Amniotic stem cell (primary cell): ENCODE results near the gene MYO6.
"Not testable (repeated sequence)": the region's sequence is repeated elsewhere in the genome, so short reads cannot be mapped to it uniquely, and the experiment has no call there.

ENCODE experiments used
- DNase-seq: peaks from one replicate; lab custom pipeline; 2025; lab: John Stamatoyannopoulos, UW

MYO6 gene

DNA sequence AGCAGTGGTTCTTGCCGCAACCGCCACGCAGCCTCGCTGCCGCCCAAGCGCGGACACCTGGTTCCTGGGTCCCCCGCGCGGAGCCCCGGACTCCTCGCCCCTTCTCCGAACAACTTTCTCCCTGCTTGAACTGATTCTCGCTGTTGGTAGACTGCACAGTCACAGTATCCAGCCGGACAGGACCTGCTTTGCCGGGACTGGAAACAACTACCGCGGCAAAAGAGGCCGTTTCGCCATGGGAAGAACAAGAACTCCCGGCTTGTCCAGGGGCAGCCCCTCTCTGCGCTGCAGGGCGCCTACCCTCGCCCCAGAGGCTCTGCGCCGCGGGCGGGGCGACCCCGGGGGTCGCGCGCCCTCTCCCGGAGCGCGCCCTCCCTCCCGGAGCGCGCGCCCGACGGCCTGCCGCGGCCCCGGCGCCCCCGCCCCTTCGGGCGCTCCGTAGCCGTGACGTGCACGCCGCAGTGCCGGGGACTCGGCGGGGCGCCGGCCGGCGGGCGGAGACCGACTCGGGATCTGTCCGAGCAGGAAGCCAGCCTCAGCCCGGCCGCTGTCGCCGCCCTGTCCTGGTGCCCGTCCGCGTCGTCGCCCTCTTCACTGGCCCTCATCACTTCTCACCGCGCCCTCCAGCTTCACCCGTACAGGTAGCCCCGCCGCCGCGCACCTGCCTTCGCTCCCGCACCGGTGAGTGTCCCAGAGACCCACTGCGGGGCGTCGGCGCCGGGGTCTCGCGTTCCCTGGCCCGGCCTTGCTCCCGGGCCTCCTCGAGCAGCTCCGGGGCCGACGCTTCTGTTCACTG lies at the start of gene MYO6:
MYO6 (plus strand) TSS at position 497 of the 796 bp plus-strand sequence. CDS start 68,309 bp downstream, outside the sequence.
- DNase-seq = no peak

DNA sequence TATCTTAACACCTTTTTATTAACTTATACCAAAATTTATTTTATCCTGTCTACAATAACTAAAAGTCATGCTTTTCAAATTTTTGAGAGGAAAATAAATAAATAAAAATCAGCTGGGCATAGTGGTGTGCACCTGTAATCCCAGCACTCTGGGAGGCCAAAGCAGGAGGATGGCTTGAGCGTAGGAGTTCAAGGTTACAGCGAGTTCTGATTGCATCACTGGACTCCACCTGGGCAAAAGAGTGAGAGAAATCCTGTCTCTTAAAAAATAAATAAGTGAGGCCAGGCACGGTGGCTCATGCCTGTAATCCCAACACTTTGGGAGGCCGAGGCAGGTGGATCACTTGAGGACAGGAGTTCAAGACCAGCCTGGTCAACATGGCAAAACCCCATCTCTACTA lies 40.7 kb upstream of the MYO6 start:
- DNase-seq = not testable (repeated sequence)

DNA sequence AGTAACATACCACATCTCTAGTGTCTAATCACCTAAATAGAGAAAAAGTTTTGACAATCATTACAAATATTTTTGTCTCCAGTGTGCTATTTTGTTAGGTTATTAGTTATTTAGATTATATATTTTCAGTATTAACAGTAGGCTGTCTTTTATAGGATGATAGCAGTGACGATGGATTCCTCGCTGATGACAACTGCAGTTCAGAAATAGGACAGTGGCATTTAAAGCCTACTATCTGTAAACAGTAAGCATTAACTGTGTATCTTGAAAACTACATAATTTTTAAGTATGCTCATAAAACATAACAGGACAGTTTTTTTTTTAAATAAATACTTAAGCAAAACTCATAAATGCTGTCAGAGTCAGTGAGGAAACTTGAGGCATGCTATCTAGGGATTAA lies 37.9 kb upstream of the MYO6 start:
- DNase-seq = no peak

DNA sequence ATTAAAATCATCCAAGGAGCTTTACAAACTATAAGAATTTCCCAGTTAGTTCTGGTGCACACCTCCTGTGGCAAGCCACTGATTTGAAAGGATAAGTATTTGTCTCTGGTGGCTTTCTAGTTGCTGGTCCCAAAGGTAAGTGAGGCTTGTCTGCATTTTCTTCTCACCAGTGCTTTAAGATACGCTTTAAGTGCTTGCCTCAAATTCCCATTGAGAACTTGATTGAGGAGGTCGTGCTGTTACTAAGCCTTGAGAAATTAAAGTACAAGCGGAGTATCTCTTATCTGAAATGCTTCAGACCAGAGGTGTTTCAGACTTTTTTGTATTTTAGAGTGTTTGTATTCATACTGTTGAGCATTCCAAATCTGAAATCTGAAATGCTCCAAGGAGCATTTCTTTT lies 29.9 kb upstream of the MYO6 start:
- DNase-seq = no peak

DNA sequence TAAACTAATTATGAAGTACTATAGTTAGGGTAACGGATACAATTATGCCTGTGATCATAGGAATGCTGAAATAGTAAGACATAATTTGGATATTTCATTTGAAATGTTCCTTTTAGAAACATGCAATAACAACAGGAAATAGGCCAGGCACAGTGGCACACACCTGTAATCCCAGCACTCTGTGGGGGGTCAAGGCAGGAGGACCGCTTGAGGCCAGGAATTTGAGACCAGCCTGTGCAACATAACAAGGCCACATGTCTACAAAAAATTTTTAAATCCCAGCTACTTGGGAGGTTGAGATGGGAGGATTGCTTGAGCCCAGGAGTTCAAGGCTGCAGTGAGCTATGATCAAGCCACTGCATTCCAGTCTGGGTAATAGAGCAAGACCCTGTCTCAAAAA lies 25.7 kb upstream of the MYO6 start:
- DNase-seq = no peak

DNA sequence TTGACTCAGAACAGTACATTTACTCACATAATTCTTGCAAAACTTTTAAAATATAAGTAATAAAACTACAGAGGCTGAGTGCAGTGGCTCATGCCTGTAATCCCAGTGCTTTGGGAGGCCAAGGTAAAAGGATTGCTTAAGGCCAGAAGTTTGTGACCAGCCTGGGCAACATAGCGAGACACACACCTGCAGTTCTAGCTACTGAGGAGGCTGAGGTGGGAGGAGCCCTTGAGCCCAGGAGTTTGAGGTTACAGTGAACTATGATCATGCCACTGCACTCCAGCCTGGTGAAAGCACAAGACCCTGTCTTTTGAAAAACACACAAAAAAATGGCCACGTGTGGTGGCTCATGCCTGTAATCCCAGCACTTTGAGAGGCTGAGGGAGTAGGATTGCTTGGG lies 21.8 kb upstream of the MYO6 start:
- DNase-seq = no peak

GRCh38 chr6:75731029-75731428 lies 18.0 kb upstream of the MYO6 start:
- not testable (repeated sequence) for DNase-seq

DNA sequence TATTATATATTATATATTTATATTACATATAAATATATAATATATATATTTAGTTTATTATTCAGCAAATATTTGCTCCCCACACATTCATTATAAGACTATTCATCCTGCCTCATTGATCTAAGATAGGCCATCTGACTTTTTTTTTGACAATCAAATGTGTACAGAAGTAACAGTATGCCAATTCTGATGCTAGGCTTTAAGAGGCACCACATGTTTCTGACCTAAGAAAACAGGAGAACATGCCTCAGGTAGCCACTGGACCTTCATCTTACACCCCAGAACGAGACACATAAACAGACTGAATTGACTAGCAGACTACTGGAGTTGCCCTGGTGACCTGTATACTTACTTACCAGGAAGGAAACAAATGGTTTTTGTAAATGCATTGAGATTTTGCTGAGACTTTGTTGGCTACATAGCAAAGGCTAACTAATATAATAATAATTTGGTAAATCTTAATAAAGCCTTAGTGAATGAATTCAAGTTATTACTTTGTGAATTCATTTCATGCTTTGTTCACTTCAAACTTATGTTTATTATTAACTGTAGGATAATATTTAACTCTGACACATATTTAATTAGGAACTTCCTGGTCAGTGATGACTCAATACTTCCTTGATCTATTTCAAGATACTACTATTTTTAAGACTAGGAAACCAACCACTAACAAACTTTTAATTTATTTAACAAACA lies 13.4 kb upstream of the MYO6 start:
- DNase-seq = no peak

DNA sequence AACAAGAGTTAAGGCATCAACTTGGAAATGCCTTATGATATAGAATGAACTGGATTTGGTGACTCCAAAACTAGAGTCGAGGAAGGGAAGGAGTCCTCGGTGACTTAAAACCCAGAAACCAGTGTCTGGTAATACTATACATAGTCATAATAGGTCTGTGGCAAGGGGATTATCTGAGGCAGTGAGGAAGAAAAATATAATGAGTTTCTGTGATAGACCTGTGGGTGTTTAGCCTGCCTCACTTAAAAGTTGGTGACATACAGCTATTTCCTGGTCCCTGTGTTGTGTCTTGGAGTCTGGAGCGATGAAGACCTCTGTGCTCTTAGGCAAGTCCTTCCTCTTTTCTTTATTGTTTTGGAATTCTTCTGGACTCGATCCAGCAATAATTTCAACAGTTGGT lies 5.1 kb upstream of the MYO6 start:
- no peak for DNase-seq

- no peak for DNase-seq
Measured at GRCh38 chr6:75745404-75745803, 3.6 kb upstream of the MYO6 start.

- DNase-seq = no peak
Measured at GRCh38 chr6:75746221-75746620, 2.8 kb upstream of the MYO6 start.

DNA sequence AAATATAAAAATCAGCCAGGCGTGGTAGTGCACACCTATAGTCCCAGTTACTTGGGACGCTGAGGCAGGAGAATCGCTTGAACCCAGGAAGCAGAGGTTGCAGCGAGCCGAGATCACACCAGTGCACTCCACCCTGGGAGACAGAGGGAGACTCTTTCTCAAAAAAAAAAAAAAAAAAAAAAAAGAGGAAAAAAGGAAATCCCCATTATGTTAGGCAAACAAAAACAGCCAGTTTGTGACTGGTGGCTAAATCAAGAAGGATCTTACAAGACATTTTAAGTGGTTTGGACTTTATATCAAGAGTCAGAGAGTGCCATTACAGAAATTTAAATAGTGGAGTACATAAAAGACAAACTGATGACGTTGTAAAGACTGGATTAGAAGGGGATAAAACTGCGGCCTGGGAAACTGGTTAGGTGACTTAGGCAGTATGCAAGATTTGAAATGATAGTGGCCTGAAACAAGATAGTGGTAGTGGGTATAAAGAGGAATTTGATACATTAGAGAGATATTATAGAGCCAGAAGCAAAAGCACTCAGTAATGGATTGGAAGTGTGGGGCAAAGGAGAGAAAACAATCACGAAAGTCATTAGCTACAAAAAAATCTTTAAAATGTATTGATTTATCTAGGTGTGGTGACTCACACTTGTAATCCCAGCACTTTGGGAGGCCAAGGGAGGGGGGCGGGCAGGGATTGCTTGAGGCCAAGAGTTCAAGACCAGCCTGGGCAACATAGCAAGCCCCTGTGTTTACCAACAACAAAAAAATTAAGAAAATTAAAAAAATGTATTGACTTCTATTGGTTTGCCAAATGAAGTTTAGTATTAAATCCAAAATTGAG lies 1.7 kb upstream of the MYO6 start:
- no peak for DNase-seq

GRCh38 chr6:75748003-75748742 lies 866 bp upstream of the MYO6 start:
- DNase-seq = no peak

GRCh38 chr6:75751443-75751842 lies 2.4 kb downstream of the MYO6 start:
- no peak for DNase-seq

DNA sequence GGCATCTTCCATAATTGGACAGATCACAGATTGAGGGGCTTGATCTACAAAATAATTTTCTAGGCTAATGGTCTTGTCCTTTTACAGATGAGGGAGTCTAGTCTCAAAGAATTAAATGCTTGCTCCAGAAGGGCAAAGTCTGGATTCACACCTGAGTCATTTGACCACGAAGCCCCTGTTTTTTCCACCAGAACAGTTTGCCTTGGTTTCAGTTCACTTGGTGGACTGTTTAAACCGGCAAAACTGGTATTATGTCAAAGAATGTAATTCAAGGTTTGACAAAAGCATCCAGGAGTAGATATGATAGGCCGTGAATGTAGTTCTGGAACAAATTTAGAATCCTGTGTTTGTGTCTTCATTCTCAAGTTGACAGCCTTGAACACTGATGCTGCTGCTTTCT lies 3.3 kb downstream of the MYO6 start:
- DNase-seq = no peak

- no peak for DNase-seq
Measured at GRCh38 chr6:75755704-75756103, 6.7 kb downstream of the MYO6 start.

DNA sequence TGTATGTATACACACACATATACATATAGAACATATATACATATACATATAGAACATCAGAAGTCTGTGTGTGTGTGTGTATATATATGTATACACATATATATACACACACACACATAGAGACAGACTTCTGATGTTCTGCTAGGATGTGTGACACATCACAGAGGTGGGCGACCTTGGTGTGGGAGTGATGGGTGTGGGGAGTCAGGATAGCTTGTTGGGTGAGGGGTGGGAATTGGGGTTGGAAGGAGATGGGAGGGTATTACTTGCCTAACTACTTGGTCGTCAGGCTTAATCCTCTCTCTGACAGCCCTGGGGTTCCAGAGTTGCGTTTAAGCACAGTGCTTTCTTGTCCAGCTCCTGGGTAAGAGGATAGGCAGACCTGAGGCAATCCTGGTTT lies 8.3 kb downstream of the MYO6 start:
- DNase-seq = no peak

GRCh38 chr6:75758061-75758460 lies 9.0 kb downstream of the MYO6 start:
- no peak for DNase-seq

DNA sequence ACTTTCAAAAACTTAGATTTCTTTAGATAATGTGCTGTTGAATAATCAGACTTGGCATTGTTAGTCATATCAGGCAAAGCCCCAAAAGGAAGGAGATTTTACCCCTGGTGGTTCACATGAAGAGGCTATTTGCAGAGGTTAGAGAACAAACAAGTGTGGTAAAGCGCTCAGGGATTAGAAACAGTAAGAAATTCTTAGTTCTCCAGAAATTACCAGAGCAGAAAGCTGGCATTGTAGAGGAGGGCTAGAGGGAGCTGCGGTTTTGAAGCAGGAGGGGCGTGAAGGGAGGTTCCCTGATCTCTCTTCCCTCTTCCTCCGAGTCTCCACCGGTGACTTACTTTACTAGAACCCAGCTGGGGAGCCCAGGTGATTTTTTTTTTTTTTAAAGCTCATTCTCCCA lies 10.2 kb downstream of the MYO6 start:
- DNase-seq = no peak

GRCh38 chr6:75760320-75760719 lies 11.3 kb downstream of the MYO6 start:
- DNase-seq = no peak

- DNase-seq = no peak
Measured at GRCh38 chr6:75761489-75761888, 12.4 kb downstream of the MYO6 start.

- no peak for DNase-seq
Measured at GRCh38 chr6:75762063-75762462, 13.0 kb downstream of the MYO6 start.
